Measurements from ENCODE around the gene POU1F1.
"Not testable (repeated sequence)": the region's sequence is repeated elsewhere in the genome, so short reads cannot be mapped to it uniquely, and the experiment has no call there.

POU1F1 gene

DNA sequence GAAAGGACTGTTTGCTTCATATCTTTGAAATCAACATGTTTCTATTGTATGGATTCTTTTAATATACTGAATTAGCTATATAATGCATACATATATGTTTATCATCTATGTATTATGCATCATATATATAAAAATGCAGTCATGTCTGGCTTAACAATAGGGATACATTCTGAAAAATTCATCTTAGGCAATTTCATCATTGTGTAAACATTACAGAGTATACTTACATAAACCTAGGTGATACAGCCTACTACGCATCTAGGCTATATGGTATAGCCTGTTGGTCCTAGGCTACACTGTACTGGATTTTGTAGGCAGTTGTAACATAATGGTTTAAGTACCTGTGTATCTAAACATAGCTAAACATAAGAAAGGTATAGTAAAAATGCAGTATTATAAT lies 27.6 kb downstream of the POU1F1 start:
- no peak for DNase-seq

GRCh38 chr3:87248231-87248630 lies 28.2 kb downstream of the POU1F1 start:
- not testable (repeated sequence) for DNase-seq

DNA sequence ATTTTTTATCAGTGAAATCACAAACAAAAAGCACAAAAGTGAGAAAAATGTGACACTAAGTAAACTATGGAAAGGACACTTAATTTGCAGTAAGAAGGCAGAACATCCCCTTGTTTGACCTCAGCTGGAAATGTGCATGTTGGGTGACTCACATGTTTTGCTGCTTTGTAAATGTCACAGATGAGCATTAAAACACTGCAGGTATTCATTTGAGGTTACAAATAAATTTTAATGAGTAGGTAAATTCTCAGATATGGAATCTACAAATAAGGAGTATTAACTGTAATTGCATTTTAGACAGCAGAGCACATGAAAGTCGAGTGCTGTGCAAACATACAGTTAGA lies 29.0 kb downstream of the POU1F1 start:
- no peak for DNase-seq

- DNase-seq, result no peak
Measured at GRCh38 chr3:87246662-87247429, 29.5 kb downstream of the POU1F1 start.

DNA sequence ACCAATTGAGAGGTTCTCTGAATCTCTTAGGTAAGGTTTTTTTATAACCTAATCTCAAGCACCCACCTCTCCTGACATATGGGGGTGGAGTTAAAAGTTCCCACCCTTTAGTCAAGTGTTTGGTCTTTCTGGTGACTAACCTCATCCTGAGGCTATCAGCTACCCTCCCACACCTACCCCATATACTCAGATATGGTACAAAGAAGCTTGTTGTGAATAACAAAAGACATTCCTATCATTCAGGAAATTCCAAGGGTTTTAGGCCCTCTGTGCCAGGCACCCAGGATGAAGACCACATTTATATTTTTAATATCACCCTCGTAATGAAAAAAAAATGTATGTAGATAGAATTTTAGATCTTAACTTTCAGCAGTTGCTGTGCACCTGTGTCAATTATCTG lies 40.3 kb downstream of the POU1F1 start:
- peak; percentile 15 for DNase-seq

- no peak for DNase-seq
Measured at GRCh38 chr3:87233805-87234204, 42.6 kb downstream of the POU1F1 start.

GRCh38 chr3:87229113-87229512 lies 47.3 kb downstream of the POU1F1 start:
- DNase-seq, result no peak

GRCh38 chr3:87228316-87228715 lies 48.1 kb downstream of the POU1F1 start:
- DNase-seq, result peak; percentile 67

DNA sequence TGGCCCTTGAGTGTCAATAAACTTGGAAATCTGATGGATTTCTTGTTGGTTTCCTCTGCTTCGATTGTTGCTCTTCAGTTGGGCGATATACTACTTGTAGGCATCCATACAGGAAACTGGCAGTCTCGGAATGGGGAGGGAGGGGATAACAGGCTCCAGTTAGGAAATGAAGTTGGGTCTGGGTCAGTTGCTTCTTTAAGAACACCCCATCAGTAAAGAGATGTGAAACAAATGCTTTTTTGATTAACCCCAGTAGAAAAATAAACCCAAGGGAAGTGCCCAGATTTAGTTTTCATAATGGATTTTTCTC lies 48.6 kb downstream of the POU1F1 start:
- peak; percentile 27 for DNase-seq

GRCh38 chr3:87227104-87227834 lies 49.1 kb downstream of the POU1F1 start, which contains the start of gene CHMP2B:
Gene CHMP2B (plus strand): TSS chr3:87227309. CDS start chr3:87227523, 214 bp downstream.
- DNase-seq, result peak; percentile 91

- no peak for DNase-seq
Measured at GRCh38 chr3:87225659-87226058, 50.7 kb downstream of the POU1F1 start.

- DNase-seq, result peak; percentile 39
Measured at GRCh38 chr3:87219611-87220010, 56.8 kb downstream of the POU1F1 start.

- DNase-seq, result peak; percentile 38
Measured at GRCh38 chr3:87218560-87218959, 57.8 kb downstream of the POU1F1 start.

All from EL (cell line).